Left lung (tissue), 10 donors: Measurements from ENCODE around the gene IL27RA. TPM values are rescaled to one million over a fixed set of nuclear protein-coding genes. Genes with fewer than 3 reads are reported as not detected.

ENCODE experiments used
- ATAC-seq: fragments of 200-7000 bp; cut with Tn5 transposase; one replicate; pipeline ENCODE4 v1.9.1; 2020; ENCODE audit warnings: moderate library complexity
- DNase-seq, 4 donors: peaks; one replicate each; pipeline ENCODE4 v3.0.0-alpha.2; 2013 to 2020
- H3K27ac ChIP-seq, 2 donors: fragments of 200-600 bp; sonication (generic) in 1 of 2; one replicate each; pipeline versions ENCODE4 v1.5.0 to v1.8.0; 2020 to 2021
- H3K27me3 ChIP-seq, 2 donors: fragments of 200-600 bp; sonication (generic) in 1 of 2; one replicate each; pipeline versions ENCODE4 v1.5.0 to v1.8.0; 2020 to 2021
- H3K36me3 ChIP-seq, 2 donors: fragments of 200-600 bp; sonication (generic) in 1 of 2; one replicate each; pipeline versions ENCODE4 v1.5.0 to v1.8.0; 2020 to 2021
- H3K4me1 ChIP-seq, 2 donors: fragments of 200-600 bp; one replicate each; pipeline ENCODE4 v1.8.0; 2021
- H3K4me3 ChIP-seq, 2 donors: fragments of 200-600 bp; sonication (generic) in 1 of 2; one replicate each; pipeline versions ENCODE4 v1.5.0 to v1.8.0; 2020 to 2021; ENCODE audit warnings: mild to moderate bottlenecking in 1 of 2
- H3K9me3 ChIP-seq, 2 donors: fragments of 200-600 bp; sonication (generic) in 1 of 2; one replicate each; pipeline versions ENCODE4 v1.5.0 to v1.8.0; 2020 to 2021
- CTCF ChIP-seq, 2 donors: fragments of 200-600 bp; sonication (generic) in 1 of 2; IDR thresholded peaks; one replicate each; pipeline versions ENCODE4 v1.5.0 to v1.8.0; 2021; ENCODE audit warnings: antibody characterized with exemption in 2 of 2
- intact Hi-C, 2 donors: fragments of 100-400 bp; cut with DNase I; formaldehyde crosslinking; loops; one replicate each; pipeline versions ENCODE4 v1.11.2 to v1.14.2; 2022
- polyA plus RNA-seq, 6 donors: library from polyadenylated mRNA; unstranded; fragments of 120-200 nt; gene quantifications; one replicate each; pipeline ENCODE4 v1.2.1, GENCODE V29; 2013; ENCODE audit not compliant: insufficient read length in 6 of 6
- total RNA-seq, 2 donors: library from RNA; stranded (reverse); fragmentation: NEBNext Ultra II Directional; extraction: Animal tissue kit (Norgen Biotek cat#: 25700); gene quantifications; one replicate each; pipeline ENCODE4 v1.2.1, GENCODE V29; 2021
- donor health status: DM: no; HTN: yes; CAD: no.
- donor health status: DM: no; HTN: no; CAD: no.

The IL27RA gene
- total and polyA plus RNA-seq, 8 donors = 6.7 to 17.4 (median 8.3) TPM

DNA sequence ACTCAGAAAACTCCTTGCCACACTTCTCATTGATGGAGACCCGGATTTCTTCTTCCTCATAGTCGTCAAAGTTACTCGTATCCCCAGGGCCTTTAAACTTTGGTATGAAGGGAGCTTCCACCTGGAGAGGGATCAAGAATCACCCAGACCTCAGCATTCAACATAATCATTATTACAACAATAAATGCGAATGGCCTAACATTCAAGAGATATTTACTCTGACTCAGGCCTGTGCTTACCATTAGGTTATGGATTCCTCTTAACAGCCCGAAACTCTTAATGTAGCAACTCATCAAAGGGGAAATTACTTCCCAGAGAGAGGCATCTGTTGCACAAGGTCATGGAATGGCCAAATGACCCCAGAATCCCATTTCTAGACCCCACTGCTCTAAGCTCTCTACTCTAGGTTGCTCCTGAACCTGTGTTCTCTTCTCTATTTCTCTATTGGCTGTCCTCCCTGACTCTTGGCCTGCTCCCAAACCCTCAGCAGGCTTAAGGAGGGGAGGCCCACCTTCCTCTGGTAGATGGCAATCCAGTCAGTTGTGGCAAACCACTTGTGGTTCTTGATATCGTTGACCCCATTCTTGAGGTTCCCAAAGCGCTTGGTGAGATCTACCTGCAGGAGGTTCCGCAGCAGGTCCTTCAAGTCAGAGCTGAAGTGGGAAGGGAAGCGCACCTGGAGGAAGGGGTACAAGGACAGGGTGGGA is 61.7 kb downstream of the IL27RA start:
- no peak for DNase-seq
- peaks cover 7 to 25% of the 10 kb centered on the region in 2 donors for H3K4me1 ChIP-seq
- no peak overlapping the region for H3K27ac ChIP-seq
- no peaks in the 10 kb centered on the region for H3K27me3 ChIP-seq
- ATAC-seq = no peak
- no peak overlapping the region for H3K4me3 ChIP-seq
- H3K36me3 ChIP-seq = peaks cover 0 to 40% of the 10 kb centered on the region in 2 donors
- intact Hi-C loops = no loop called here
- TF ChIP-seq CTCF (IDR thresholded peaks at IDR 0.05) = no peak
- peaks cover 0 to 11% of the 10 kb centered on the region in 2 donors for H3K9me3 ChIP-seq

DNA sequence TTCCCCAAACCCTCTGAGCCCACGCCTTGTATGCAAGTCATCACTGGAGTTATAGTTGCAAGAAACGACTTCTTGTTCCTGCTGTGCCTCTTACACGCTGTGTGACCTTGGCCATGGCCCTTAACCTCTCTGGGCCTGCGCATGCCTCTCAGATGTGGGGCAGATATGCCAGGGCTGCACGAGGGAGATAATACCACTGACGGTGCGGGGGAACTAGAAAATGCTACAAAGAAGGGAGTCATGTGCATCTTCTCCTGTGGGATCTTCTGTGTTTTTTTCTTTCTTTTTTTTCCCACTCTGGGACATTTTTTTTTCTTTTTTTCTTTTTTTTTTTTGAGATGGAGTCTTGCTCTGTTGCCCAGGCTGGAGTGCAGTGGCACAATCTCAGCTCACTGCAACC is 63.3 kb downstream of the IL27RA start:
- intact Hi-C loops = no loop called here

GRCh38 chr19:14096272-14096992 is 64.9 kb downstream of the IL27RA start:
- ATAC-seq (no peak), DNase-seq (no peak)
- H3K4me1 ChIP-seq = peaks cover 3 to 10% of the 10 kb centered on the region in 2 donors
- H3K4me3 ChIP-seq = no peak overlapping the region
- H3K27ac ChIP-seq = no peak overlapping the region
- H3K36me3 ChIP-seq = peaks cover 0 to 64% of the 10 kb centered on the region in 2 donors
- no peaks in the 10 kb centered on the region for H3K27me3 ChIP-seq
- H3K9me3 ChIP-seq = peaks cover 0 to 11% of the 10 kb centered on the region in 2 donors
- TF ChIP-seq CTCF (IDR thresholded peaks at IDR 0.05) = no peak
- intact Hi-C loops = no loop called here

More for the DNA sequence above, 63.3 kb downstream of the IL27RA start:
- DNase-seq (no peak), ATAC-seq (no peak)
- no peak for TF ChIP-seq CTCF (IDR thresholded peaks at IDR 0.05)
- peaks cover 3 to 14% of the 10 kb centered on the region in 2 donors for H3K4me1 ChIP-seq
- H3K4me3 ChIP-seq = no peak overlapping the region
- no peak overlapping the region for H3K27ac ChIP-seq
- peaks cover 0 to 11% of the 10 kb centered on the region in 2 donors for H3K9me3 ChIP-seq
- H3K36me3 ChIP-seq = peaks cover 0 to 48% of the 10 kb centered on the region in 2 donors
- H3K27me3 ChIP-seq = no peaks in the 10 kb centered on the region

GRCh38 chr19:14097532-14098151 is 66.1 kb downstream of the IL27RA start:
- H3K4me1 ChIP-seq = no peaks in the 10 kb centered on the region
- H3K36me3 ChIP-seq = peaks cover 0 to 76% of the 10 kb centered on the region in 2 donors
- intact Hi-C loops = no loop called here
- no peak for TF ChIP-seq CTCF (IDR thresholded peaks at IDR 0.05)
- no peak for ATAC-seq
- DNase-seq = no peak
- peaks cover 0 to 11% of the 10 kb centered on the region in 2 donors for H3K9me3 ChIP-seq
- H3K27ac ChIP-seq = no peak overlapping the region
- H3K27me3 ChIP-seq = no peaks in the 10 kb centered on the region
- no peak overlapping the region for H3K4me3 ChIP-seq

DNA sequence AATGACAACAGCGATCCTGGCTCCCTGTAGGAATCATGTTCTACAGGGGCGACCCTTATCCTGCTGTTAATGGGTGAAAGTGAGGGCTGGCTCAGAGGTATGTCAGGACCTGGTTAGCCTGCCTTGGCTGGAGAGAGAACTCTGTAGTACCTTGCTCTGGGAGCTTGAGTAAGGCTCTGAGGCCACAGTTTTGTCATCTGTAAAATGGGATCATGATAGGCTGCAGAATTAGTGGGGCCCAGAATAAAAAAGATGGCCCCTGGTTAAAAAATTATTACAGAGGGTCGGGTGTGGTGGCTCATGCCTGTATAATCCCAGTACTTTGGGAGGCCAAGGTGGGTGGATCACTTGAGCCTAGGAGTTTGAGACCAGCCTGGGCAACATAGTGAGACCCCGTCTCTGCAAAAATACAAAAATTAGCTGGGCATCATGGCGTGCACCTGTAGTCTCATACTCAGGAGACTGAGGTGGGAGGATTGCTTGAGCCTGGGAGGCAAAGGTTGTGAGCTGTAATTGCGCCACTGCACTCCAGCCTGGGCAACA is 69.5 kb downstream of the IL27RA start:
- no peak overlapping the region for H3K4me3 ChIP-seq
- H3K27me3 ChIP-seq = no peaks in the 10 kb centered on the region
- H3K36me3 ChIP-seq = peaks cover 0 to 100% of the 10 kb centered on the region in 2 donors
- H3K4me1 ChIP-seq = no peaks in the 10 kb centered on the region
- DNase-seq (no peak), ATAC-seq (no peak)
- no peaks in the 10 kb centered on the region for H3K9me3 ChIP-seq
- intact Hi-C loops = no loop called here
- TF ChIP-seq CTCF (IDR thresholded peaks at IDR 0.05) = no peak
- no peak overlapping the region for H3K27ac ChIP-seq
